SH-SY5Y (cell line): ENCODE data around the gene ARMC7.

ENCODE experiments used
- GATA2 ChIP-seq: IDR thresholded peaks from 2 replicates; pipeline ENCODE4 v1.6.1; 2011; ENCODE audit warnings: mild to moderate bottlenecking, low read depth, low read length
- GATA3 ChIP-seq: IDR thresholded peaks from 2 replicates; pipeline ENCODE4 v1.6.1; 2011; ENCODE audit warnings: low read depth, mild to moderate bottlenecking, low read length, moderate library complexity

DNA sequence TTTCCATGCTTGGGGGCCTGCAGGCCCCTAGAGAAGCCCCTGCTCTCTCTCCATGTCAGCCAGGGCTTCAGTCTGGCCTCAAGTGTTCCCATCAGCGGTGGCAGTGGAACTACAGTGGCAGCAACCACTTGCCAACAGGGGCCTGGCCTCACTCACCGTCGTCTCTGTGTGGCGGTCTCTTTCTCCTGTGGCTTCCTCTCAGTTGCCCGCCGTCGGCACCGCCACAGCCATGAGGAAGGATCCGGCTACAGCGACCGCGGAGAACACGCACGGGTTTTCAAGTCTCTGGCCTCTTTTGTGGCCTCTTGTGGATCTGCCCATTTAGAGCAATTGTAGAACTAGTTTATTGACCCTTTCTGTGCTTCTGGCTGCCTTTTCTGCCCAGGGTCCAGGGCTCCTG is 8.5 kb downstream of the ARMC7 start:
- TF ChIP-seq GATA2, result no peak
- no peak for TF ChIP-seq GATA3
